ENCODE data around the gene SH3BP5L. TPM values are rescaled to one million over a fixed set of nuclear protein-coding genes. Genes with fewer than 3 reads are reported as not detected.

Gene SH3BP5L
- total RNA-seq, 1 experiment from 2014 or later, result 14.9 TPM

Small RNA genes lying within 50 kb of the gene (small RNA-seq; reads per million reads assigned to genes)
- 0 reads per million in 2 experiments for gene MIR3124

Other genes with a start within 250 kb of the SH3BP5L start
- gene OR2T10, start 228.2 kb downstream of the SH3BP5L start, total RNA-seq (2014; rRNA removed; shearing (Covaris generic)), result not detected in 2 replicates
- not detected in 2 replicates for gene OR2T11, start 190.8 kb downstream of the SH3BP5L start, total RNA-seq (2014; rRNA removed; shearing (Covaris generic))
- not detected in 2 replicates for gene OR2T35, start 180.6 kb downstream of the SH3BP5L start, total RNA-seq (2014; rRNA removed; shearing (Covaris generic))
- gene OR2T27, start 170.4 kb downstream of the SH3BP5L start, total RNA-seq (2014; rRNA removed; shearing (Covaris generic)), result not detected in 2 replicates
- not detected in 2 replicates for gene OR14I1, start 123.1 kb downstream of the SH3BP5L start, total RNA-seq (2014; rRNA removed; shearing (Covaris generic))
- gene LYPD8, start 70.2 kb downstream of the SH3BP5L start, total RNA-seq (2014; rRNA removed; shearing (Covaris generic)), result 2.3 and 2.4 TPM in 2 replicates
- gene ZNF672, start 12.3 kb upstream of the SH3BP5L start, total RNA-seq (2014; rRNA removed; shearing (Covaris generic)), result 25.4 and 29.8 TPM in 2 replicates
- 16.4 and 18.7 TPM in 2 replicates for gene ZNF692, start 33.2 kb upstream of the SH3BP5L start, total RNA-seq (2014; rRNA removed; shearing (Covaris generic))
- gene PGBD2, start 80.3 kb upstream of the SH3BP5L start, total RNA-seq (2014; rRNA removed; shearing (Covaris generic)), result 6.6 and 9.1 TPM in 2 replicates